IMR-90 (cell line): ENCODE measurements around the gene F5. TPM values are rescaled to one million over a fixed set of nuclear protein-coding genes. Genes with fewer than 3 reads are reported as not detected.

Experiments
- ATAC-seq: fragments of 200-7000 bp; cut with Tn5 transposase; 2 replicates; pipeline ENCODE4 v1.9.1; 2020; ENCODE audit warnings: low read depth, mild to moderate bottlenecking, moderate library complexity
- BruUV-seq: library from RNA; stranded (reverse); fragments of 400-500 nt; replicated peaks from 2 replicates; lab custom pipeline; 2021; lab: Mats Ljungman, UMichigan
- CTCF ChIA-PET: fragments of 300-600 bp; formaldehyde crosslinking; extraction: SDS; loops from one replicate; lab custom pipeline; 2021; ENCODE audit warnings: antibody characterized with exemption; lab: Yijun Ruan, JAX
- POLR2A ChIA-PET: fragments of 300-600 bp; sonication (Branson Sonifier 250); formaldehyde crosslinking; loops from one replicate; lab custom pipeline; 2022; ENCODE audit warnings: antibody characterized with exemption; ENCODE audit not compliant: unreplicated experiment; lab: Charles Lee
- DNase-seq: peaks from one replicate; pipeline ENCODE4 v3.0.0; 2013
- H2AFZ ChIP-seq: replicated peaks from 2 replicates; pipeline ENCODE3; 2013; ENCODE audit warnings: low read length, mild to moderate bottlenecking; ENCODE audit not compliant: poor library complexity
- H2AK5ac ChIP-seq: 2 replicates; pipeline ENCODE4 v1.6.1; 2013; ENCODE audit warnings: low read depth, low read length, inconsistent platforms
- H2AK9ac ChIP-seq: replicated peaks from 2 replicates; pipeline ENCODE3; 2013; ENCODE audit warnings: mild to moderate bottlenecking, low read depth, low read length, moderate library complexity; ENCODE audit not compliant: poor library complexity
- H2BK120ac ChIP-seq: 2 replicates; pipeline ENCODE4 v1.6.1; 2013; ENCODE audit warnings: low read depth, low read length, inconsistent platforms
- H2BK15ac ChIP-seq: 3 replicates; pipeline ENCODE4 v1.6.1; 2013; ENCODE audit warnings: low read depth, low read length, inconsistent platforms
- H2BK20ac ChIP-seq: 2 replicates; pipeline ENCODE4 v1.6.1; 2013; ENCODE audit warnings: low read depth, mild to moderate bottlenecking, inconsistent platforms, low read length, moderate library complexity
- H2BK5ac ChIP-seq: 2 replicates; pipeline ENCODE4 v1.6.1; 2013; ENCODE audit warnings: mild to moderate bottlenecking, low read depth, low read length, inconsistent platforms; ENCODE audit not compliant: poor library complexity, severe bottlenecking
- H3K14ac ChIP-seq: replicated peaks from 2 replicates; pipeline ENCODE4 v1.6.1; 2013; ENCODE audit warnings: low read depth, low read length, inconsistent platforms
- H3K18ac ChIP-seq: 2 replicates; pipeline ENCODE4 v1.6.1; 2013; ENCODE audit warnings: low read depth, low read length, control low read depth
- H3K23ac ChIP-seq: 2 replicates; pipeline ENCODE4 v1.6.1; 2013; ENCODE audit warnings: low read depth, low read length, inconsistent platforms
- H3K27ac ChIP-seq: 2 replicates; pipeline ENCODE4 v1.5.1; 2013; ENCODE audit warnings: mild to moderate bottlenecking, control low read depth, low read length; ENCODE audit not compliant: insufficient read depth
- H3K27me3 ChIP-seq: 2 replicates; pipeline ENCODE4 v1.6.1; 2013; ENCODE audit warnings: low read length; ENCODE audit not compliant: control insufficient read depth, insufficient read depth
- H3K36me3 ChIP-seq: 2 replicates; pipeline ENCODE4 v1.6.1; 2013; ENCODE audit warnings: low read length, mixed read lengths; ENCODE audit not compliant: control insufficient read depth, insufficient read depth
- H3K4ac ChIP-seq: 2 replicates; pipeline ENCODE4 v1.6.1; 2013; ENCODE audit warnings: low read depth, low read length, inconsistent platforms
- H3K4me1 ChIP-seq: 2 replicates; pipeline ENCODE4 v1.6.1; 2013; ENCODE audit warnings: low read length, mixed read lengths; ENCODE audit not compliant: control insufficient read depth, insufficient read depth
- H3K4me2 ChIP-seq: 2 replicates; pipeline ENCODE4 v1.6.1; 2013; ENCODE audit warnings: low read depth, mild to moderate bottlenecking, control low read depth, low read length, moderate library complexity
- H3K4me3 ChIP-seq: 2 replicates; pipeline ENCODE4 v1.5.1; 2013; ENCODE audit warnings: low read depth, mild to moderate bottlenecking, control low read depth, low read length, moderate library complexity; ENCODE audit not compliant: insufficient read depth
- H3K56ac ChIP-seq: 2 replicates; pipeline ENCODE4 v1.6.1; 2013; ENCODE audit warnings: low read length, inconsistent platforms; ENCODE audit not compliant: insufficient read depth; ENCODE audit errors: extremely low read depth
- H3K79me1 ChIP-seq, 2 experiments: 2 replicates each; pipeline ENCODE4 v1.6.1; 2013; ENCODE audit warnings: low read length in 2 of 2, inconsistent platforms in 1 of 2, low read depth in 1 of 2
- H3K9ac ChIP-seq: 2 replicates; pipeline ENCODE4 v1.6.1; 2013; ENCODE audit warnings: low read depth, low read length, control low read depth
- H3K9me1 ChIP-seq: 2 replicates; pipeline ENCODE4 v1.6.1; 2013; ENCODE audit warnings: low read length, inconsistent platforms; ENCODE audit not compliant: insufficient read depth
- H3K9me3 ChIP-seq: 2 replicates; pipeline ENCODE4 v1.6.1; 2013; ENCODE audit warnings: low read length; ENCODE audit not compliant: control insufficient read depth, insufficient read depth
- H4K20me1 ChIP-seq: 2 replicates; pipeline ENCODE4 v1.6.1; 2013; ENCODE audit warnings: low read length, inconsistent platforms; ENCODE audit not compliant: insufficient read depth
- H4K5ac ChIP-seq: 2 replicates; pipeline ENCODE4 v1.6.1; 2013; ENCODE audit warnings: mild to moderate bottlenecking, low read depth, low read length, control low read depth
- H4K8ac ChIP-seq, 2 experiments: 2 replicates each; pipeline ENCODE4 v1.6.1; 2013; ENCODE audit warnings: low read depth in 2 of 2, low read length in 2 of 2, control low read depth in 1 of 2, inconsistent platforms in 1 of 2
- H4K91ac ChIP-seq: 2 replicates; pipeline ENCODE4 v1.6.1; 2013; ENCODE audit warnings: low read depth, low read length, inconsistent platforms; ENCODE audit not compliant: insufficient read depth
- BHLHE40 ChIP-seq: fragments of 150-350 bp; IDR thresholded peaks from 2 replicates; pipeline ENCODE4 v1.6.1; 2016; ENCODE audit warnings: mild to moderate bottlenecking, low read depth, low read length
- NFE2L2 ChIP-seq: fragments of 150-350 bp; IDR thresholded peaks from 2 replicates; pipeline ENCODE4 v1.6.1; 2016; ENCODE audit warnings: low read depth, mild to moderate bottlenecking, low read length
- RAD21 ChIP-seq: IDR thresholded peaks from 2 replicates; pipeline ENCODE4 v1.6.1; 2012; ENCODE audit warnings: low read length, improper control_type of control experiment
- WGBS, 2 experiments: methylation state at CpG; one replicate each; pipeline versions ENCODE4 v1.1.5 to v1.1.7; 2013; ENCODE audit warnings: missing lambda C conversion rate in 2 of 2; ENCODE audit not compliant: insufficient read length in 1 of 2; ENCODE audit errors: extremely low coverage in 2 of 2; 5-methylcytosine and 5-hydroxymethylcytosine counted together
- dilution Hi-C: fragments of 300-500 bp; cut with HindIII; formaldehyde crosslinking; loops from one replicate; pipeline ENCODE4 v1.14.3; 2018; ENCODE audit warnings: low sequenced_read_pairs; ENCODE audit not compliant: unreplicated experiment
- in situ Hi-C: fragments of 300-500 bp; cut with MboI; formaldehyde crosslinking; loops from 3 replicates; pipeline ENCODE4 v1.14.3; 2019; ENCODE audit warnings: low sequenced_read_pairs, inconsistent platforms, mixed read lengths
- intact Hi-C: fragments of 100-400 bp; cut with micrococcal nuclease; formaldehyde crosslinking; loops from 2 replicates; pipeline ENCODE4 v1.10.0; 2022
- polyA plus RNA-seq, 3 experiments: library from polyadenylated mRNA; depleted of rRNA; stranded (reverse); fragments of >200 nt; gene quantifications; 2 replicates each; pipeline ENCODE4 v1.2.3, GENCODE V29; 2012; ENCODE audit warnings: low replicate concordance in 1 of 3
- total RNA-seq: library from RNA; depleted of rRNA; stranded (reverse); fragments of >200 nt; gene quantifications from 2 replicates; pipeline ENCODE4 v1.2.3, GENCODE V29; 2012

F5 gene
- total and polyA plus RNA-seq, 2 of the 4 experiments (the other 2 are of a cell fraction) = not detected

GRCh38 chr1:169474302-169474995, 111.8 kb downstream of the F5 start:
- Histone ChIP-seq H3K4ac (no peak overlapping the region), H3K18ac (no peak overlapping the region), H3K27me3 (no peaks in the 10 kb centered on the region), H4K8ac (no peak overlapping the region), H2BK15ac (no peak overlapping the region), H3K4me1 (no peaks in the 10 kb centered on the region), H2AFZ (no peak overlapping the region), H2AK9ac (no peak overlapping the region), H3K9me1 (no peaks in the 10 kb centered on the region), H3K9me3 (no peaks in the 10 kb centered on the region), H2BK5ac (no peak overlapping the region), H3K4me2 (no peak overlapping the region), H3K14ac (no peak overlapping the region), H2AK5ac (no peak overlapping the region), H3K4me3 (no peak overlapping the region), H2BK120ac (no peak overlapping the region), H3K79me1 (peaks cover 7 to 9% of the 10 kb centered on the region in 2 experiments; a peak in 3 of 4 replicates), H3K9ac (no peak overlapping the region), H4K91ac (no peak overlapping the region), H3K56ac (no peak overlapping the region), H3K27ac (no peak overlapping the region), H4K5ac (no peak overlapping the region), H3K36me3 (peaks cover 7% of the 10 kb centered on the region), H4K20me1 (no peaks in the 10 kb centered on the region), H2BK20ac (no peak overlapping the region), H3K23ac (no peak overlapping the region)
- no peak for ATAC-seq
- in situ Hi-C loops = no loop called here
- TF ChIP-seq NFE2L2 (no peak), RAD21 (no peak), BHLHE40 (no peak)
- ChIA-PET POLR2A (no interaction called here), CTCF (no interaction called here)
- no TSS peak for BruUV-seq
- WGBS, 2 experiments = no CpG with 5 or more reads among the region's 1 CpG
- DNase-seq = no peak
- intact Hi-C loops = no loop called here
- dilution Hi-C loops = no loop called here
